Stimulated activated CD8-positive, alpha-beta memory T cell treated with anti-CD3 and anti-CD28 coated beads, Interleukin-4, amount 100 ng/mL, for 1 hour (primary cell): ENCODE results near the gene ADTRP.

Experiments
- DNase-seq, 2 donors: peaks; one replicate each; pipeline ENCODE4 v3.0.0-alpha.2; 2020; ENCODE audit warnings: low read depth in 2 of 2, low spot score in 1 of 2

ADTRP gene, protein sequence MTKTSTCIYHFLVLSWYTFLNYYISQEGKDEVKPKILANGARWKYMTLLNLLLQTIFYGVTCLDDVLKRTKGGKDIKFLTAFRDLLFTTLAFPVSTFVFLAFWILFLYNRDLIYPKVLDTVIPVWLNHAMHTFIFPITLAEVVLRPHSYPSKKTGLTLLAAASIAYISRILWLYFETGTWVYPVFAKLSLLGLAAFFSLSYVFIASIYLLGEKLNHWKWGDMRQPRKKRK

DNA sequence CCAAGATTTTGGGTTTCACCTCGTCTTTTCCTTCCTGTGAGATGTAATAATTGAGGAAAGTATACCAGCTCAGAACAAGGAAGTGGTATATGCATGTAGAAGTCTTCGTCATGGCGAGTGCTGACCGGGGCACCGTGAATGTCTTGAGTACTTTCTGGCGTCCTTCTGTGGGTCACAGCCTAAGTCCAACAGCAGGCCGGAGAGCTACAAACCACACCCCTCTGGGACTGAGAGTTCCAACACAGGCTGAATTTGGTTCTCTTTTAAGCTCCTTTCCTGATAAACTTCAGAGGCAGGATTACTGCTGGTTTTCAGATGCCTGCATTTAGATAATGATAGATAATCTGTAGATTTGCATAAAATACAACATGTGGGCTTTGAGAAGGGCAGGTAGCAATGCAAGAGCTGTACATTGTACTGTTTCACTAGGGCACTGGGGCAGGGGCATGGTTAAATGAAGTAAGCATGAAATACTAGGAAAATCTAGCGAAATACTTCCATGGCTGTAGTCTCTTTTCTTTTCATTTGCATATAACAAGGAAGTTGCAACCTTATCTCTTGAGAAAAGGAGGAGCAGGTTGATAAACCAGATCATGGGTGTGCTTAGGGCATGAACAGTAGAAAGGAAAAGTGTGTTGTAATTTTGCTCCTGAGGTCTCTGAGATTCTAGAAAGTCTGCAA lies at the start of gene ADTRP:
ADTRP (minus strand) TSS at position 156 of the 681 bp plus-strand sequence; CDS start at position 112, 44 bp downstream.
- DNase-seq, result no peak

DNA sequence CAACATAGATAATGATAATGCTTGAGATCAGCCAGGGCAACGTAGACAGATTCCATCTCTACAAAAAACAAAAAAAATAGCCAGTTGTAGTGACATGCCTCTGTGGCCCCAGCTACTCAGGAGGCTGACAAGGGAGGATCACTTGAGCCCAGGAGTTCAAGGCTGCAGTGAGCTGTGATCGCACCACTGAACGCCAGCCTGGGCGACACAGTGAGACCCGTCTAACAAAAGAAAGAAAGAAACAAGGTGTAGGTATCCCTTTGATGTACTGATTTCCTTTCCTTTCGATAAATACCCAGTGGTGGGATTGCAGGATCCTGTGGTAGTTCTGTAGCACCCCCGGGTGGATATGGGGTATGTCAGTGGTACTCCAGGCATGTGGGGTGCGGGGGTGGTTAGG lies 48.2 kb upstream of the ADTRP start:
- DNase-seq, result no peak

DNA sequence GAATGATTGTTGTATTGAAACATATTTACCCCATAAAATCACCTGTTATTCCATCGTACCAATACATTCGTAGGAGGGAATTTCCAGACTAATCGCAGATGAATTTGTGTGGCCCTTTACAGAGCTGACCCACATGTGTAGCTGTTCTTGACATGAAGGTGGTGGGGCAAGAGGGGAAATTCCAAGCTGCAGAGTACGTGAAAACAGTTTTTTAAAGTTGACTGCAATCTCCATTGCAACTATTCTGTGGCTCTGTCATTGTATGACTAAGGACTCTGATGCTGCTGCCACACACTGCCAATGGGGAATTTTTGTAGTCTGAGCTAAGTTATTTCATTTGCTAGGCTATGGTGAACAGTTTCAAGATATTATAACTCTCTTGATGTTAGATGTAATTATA lies 46.4 kb upstream of the ADTRP start:
- no peak for DNase-seq

DNA sequence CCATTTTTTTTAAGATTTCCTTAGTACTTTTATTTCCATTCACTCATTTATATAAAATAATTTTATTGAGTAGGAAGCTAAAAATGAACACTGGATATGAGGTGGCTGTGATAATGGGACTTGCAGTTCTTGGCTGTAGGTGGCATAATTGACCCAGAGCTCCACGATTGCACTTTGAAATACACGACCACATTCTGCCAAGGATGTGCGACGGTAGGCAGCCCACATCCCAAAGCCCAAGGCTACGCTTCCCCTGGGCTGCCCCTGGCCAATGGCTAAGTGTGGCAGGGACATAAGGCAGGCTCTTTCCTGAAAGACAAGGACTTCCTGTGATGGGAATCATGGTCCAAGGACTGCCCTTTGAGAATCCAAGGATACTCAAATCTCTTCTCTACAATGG lies 43.7 kb upstream of the ADTRP start:
- DNase-seq, result no peak

- DNase-seq, result no peak
Measured at GRCh38 chr6:11821781-11822180, 43.2 kb upstream of the ADTRP start.

DNA sequence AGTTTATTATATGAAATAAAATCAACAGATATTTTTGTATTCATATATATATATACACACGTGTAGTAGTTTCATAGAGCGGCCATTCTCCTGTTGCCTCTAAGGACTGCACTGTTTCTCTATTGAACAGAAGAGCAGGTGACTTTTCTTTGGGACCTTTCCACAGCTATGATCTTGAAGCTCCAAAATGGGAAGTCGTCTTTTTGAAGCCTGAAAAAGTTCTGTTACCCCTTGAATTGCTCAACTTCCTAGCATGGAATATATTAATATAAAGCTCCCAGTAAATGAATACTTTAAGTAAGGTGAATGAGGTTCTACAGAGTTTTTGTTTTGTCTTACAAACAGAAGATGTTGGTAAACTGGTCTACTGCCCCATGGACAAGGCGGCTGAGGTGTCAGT lies 42.2 kb upstream of the ADTRP start:
- DNase-seq, result no peak

- no peak for DNase-seq
Measured at GRCh38 chr6:11819486-11819885, 40.9 kb upstream of the ADTRP start.

- DNase-seq, result no peak
Measured at GRCh38 chr6:11815231-11815630, 36.6 kb upstream of the ADTRP start.

DNA sequence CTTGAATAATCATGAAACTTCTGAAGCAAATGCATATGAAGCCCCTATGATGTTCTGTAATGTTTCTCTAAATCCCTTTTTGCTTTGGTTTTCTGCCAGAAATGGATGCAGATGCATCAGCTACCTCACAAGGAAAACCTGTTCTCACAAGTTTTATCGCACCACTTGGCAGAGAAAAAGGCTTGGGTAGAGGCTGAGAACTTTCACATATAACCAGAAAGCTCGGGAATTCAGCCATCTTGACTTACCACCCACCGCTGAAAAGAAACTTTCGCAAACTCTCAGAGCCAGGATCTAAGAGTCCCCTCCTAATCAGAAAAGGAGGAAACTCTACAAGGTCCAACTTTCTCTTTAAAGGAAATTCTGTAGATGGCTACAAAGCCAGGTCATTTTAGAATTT lies 36.2 kb upstream of the ADTRP start:
- no peak for DNase-seq

DNA sequence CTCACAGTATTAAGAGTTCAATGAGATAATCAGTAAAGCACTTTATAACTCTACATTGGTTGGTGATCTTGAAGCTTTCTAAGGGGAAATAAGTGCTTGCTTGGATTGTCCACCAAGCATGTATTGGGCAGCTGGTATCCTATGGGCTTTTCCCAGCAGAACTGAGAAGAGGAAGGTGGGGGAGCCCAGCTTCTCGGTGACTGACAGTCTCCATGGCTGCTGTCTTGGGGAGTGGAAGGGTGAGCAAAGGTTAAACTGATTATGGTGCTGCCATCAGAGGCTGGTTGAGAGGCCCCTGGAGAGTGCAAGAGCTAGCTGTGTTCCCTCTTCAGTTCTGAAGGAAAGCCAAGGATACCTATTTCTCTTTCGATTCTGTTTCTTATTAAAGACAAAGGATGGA lies 35.5 kb upstream of the ADTRP start:
- DNase-seq, result no peak

GRCh38 chr6:11813606-11814005 lies 35.0 kb upstream of the ADTRP start:
- no peak for DNase-seq

DNA sequence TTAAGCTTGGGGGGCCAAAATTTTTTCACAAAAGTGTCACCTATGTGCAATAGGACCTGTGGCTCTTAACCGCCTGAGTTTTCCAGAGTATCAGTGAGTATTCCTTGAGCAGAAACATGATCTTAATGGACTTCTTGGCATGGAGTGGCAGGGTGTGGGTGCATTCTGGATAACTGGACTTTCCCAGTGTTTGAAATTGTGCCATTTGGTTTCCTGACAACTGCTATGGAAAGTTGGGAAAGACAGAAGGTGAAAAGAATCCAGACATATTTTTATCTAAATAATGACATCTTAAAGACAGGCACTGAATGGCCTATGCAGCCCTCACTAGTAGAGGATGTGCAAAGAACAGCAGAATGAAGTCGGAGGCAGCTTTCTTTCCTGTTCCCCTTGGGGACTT lies 34.3 kb upstream of the ADTRP start:
- DNase-seq, result no peak

DNA sequence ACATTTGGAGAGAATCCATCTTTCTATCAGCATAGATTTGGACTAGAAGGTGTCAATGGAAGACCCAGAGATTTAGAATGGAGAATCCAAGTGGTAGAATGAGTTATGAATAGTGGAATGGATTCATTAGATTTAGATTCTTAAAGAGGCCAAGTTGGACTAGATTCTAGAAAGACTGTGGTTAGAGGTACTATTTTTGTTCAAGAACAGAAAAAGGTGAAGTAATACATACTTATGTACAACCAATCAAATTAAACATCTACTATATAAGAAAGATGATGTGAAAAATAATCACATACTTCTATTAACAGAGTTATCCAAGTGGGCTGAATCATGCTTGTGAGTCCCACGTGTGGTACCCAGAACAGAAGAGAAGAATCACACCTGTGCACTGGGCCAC lies 33.8 kb upstream of the ADTRP start:
- DNase-seq, result no peak

- no peak for DNase-seq
Measured at GRCh38 chr6:11811644-11812264, 33.2 kb upstream of the ADTRP start.

- no peak for DNase-seq
Measured at GRCh38 chr6:11810854-11811643, 32.4 kb upstream of the ADTRP start.

DNA sequence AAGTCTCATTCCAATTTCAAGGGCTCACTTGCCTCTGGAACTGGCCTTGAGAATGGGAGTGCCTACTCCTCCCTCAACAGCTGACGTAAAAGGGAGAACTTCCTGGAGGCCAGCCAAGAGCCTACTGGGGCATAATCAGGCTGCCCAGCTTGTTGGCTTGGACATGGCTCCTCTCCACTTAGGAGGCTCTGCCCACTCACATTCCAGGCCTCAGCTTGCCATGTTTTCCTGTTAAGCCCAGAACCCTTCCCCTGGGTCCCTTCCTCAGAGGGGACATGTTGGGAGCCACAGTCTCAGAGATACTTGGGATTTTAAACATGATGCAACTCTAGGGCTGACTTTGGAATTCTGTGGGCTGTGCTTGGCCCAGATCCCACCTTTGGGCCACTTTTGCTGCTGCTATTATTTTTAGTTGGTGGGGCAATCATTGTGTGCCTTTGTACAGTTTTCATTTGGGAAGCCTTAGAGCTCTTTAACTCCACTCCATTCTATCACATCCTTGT lies 31.5 kb upstream of the ADTRP start:
- DNase-seq, result no peak

DNA sequence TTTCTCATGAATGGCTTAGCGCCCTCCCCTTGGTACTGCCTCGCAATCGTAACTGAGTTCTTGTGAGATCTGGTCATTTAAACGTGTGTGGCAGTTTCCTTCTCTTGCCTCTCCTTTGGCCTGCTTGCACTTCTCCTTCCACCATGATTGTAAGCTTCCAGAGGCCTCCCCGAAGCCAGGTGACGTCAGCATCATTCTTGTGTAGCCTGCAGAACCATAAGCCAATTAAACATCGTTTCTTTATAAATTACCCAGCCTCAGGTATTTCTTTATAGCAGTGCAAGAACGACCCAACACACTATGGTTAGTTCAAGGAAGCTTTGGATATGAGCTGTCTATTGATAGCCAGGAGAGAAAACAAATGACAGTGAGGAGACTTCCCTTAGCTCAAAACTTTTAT lies 29.5 kb upstream of the ADTRP start:
- no peak for DNase-seq

- no peak for DNase-seq
Measured at GRCh38 chr6:11806561-11807317, 28.1 kb upstream of the ADTRP start.

- no peak for DNase-seq
Measured at GRCh38 chr6:11805259-11806053, 26.9 kb upstream of the ADTRP start.

- DNase-seq, result no peak
Measured at GRCh38 chr6:11804701-11805100, 26.1 kb upstream of the ADTRP start.
